H9 (cell line): Measurements from ENCODE around the gene DENND5B. TPM values are rescaled to one million over a fixed set of nuclear protein-coding genes. Genes with fewer than 3 reads are reported as not detected.

ENCODE experiments used
- DNase-seq: peaks from one replicate; pipeline ENCODE4 v3.0.0-alpha.2; 2017
- H2AFZ ChIP-seq: one replicate; pipeline ENCODE4 v1.6.1; 2013; ENCODE audit warnings: mild to moderate bottlenecking, low read length, control low read depth, moderate library complexity
- H2AK5ac ChIP-seq: 2 replicates; pipeline ENCODE4 v1.6.1; 2013; ENCODE audit warnings: low read length, control low read depth, mixed read lengths; ENCODE audit not compliant: insufficient read length
- H2BK120ac ChIP-seq: one replicate; pipeline ENCODE4 v1.6.1; 2013; ENCODE audit warnings: low read depth, mild to moderate bottlenecking, low read length, control low read depth, inconsistent platforms; ENCODE audit not compliant: poor library complexity, severe bottlenecking
- H2BK12ac ChIP-seq: 2 replicates; pipeline ENCODE4 v1.6.1; 2013; ENCODE audit warnings: low read length, control low read depth, mixed read lengths, low read depth; ENCODE audit not compliant: insufficient read length
- H2BK15ac ChIP-seq: 2 replicates; pipeline ENCODE4 v1.6.1; 2013; ENCODE audit warnings: low read depth, low read length, control low read depth
- H2BK20ac ChIP-seq: one replicate; pipeline ENCODE4 v1.6.1; 2013; ENCODE audit warnings: low read depth, mild to moderate bottlenecking, low read length, control low read depth, inconsistent platforms; ENCODE audit not compliant: poor library complexity, severe bottlenecking
- H2BK5ac ChIP-seq: 2 replicates; pipeline ENCODE4 v1.6.1; 2013; ENCODE audit warnings: low read length, control low read depth, mixed read lengths; ENCODE audit not compliant: insufficient read length
- H3K14ac ChIP-seq: 2 replicates; pipeline ENCODE4 v1.6.1; 2013; ENCODE audit warnings: low read length, control low read depth; ENCODE audit not compliant: insufficient read depth
- H3K18ac ChIP-seq: 2 replicates; pipeline ENCODE4 v1.6.1; 2013; ENCODE audit warnings: low read depth, mild to moderate bottlenecking, mixed read lengths, low read length, control low read depth; ENCODE audit not compliant: insufficient read length
- H3K23ac ChIP-seq: 2 replicates; pipeline ENCODE4 v1.6.1; 2013; ENCODE audit warnings: low read length, control low read depth, mixed read lengths, low read depth; ENCODE audit not compliant: insufficient read length
- H3K23me2 ChIP-seq: 2 replicates; pipeline ENCODE4 v1.6.1; 2013; ENCODE audit warnings: low read depth, mild to moderate bottlenecking, mixed read lengths, low read length, control low read depth; ENCODE audit not compliant: insufficient read length, poor library complexity, severe bottlenecking
- H3K27ac ChIP-seq: 2 replicates; pipeline ENCODE4 v1.5.1; 2013; ENCODE audit warnings: low read length, control low read depth, mixed read lengths, low read depth; ENCODE audit not compliant: insufficient read length
- H3K27me3 ChIP-seq: 2 replicates; pipeline ENCODE4 v1.6.1; 2013; ENCODE audit warnings: low read length, control low read depth, inconsistent platforms; ENCODE audit not compliant: insufficient read depth
- H3K4ac ChIP-seq: 2 replicates; pipeline ENCODE4 v1.6.1; 2013; ENCODE audit warnings: low read depth, mild to moderate bottlenecking, control low read depth, inconsistent platforms, low read length, moderate library complexity
- H3K4me1 ChIP-seq: 2 replicates; pipeline ENCODE4 v1.6.1; 2013; ENCODE audit warnings: low read length, control low read depth, inconsistent platforms; ENCODE audit not compliant: insufficient read depth
- H3K4me2 ChIP-seq: 2 replicates; pipeline ENCODE4 v1.6.1; 2013; ENCODE audit warnings: low read length, control low read depth, mixed read lengths; ENCODE audit not compliant: insufficient read length, insufficient read depth
- H3K56ac ChIP-seq: 2 replicates; pipeline ENCODE4 v1.6.1; 2013; ENCODE audit warnings: low read depth, mild to moderate bottlenecking, mixed read lengths, low read length, control low read depth; ENCODE audit not compliant: insufficient read length
- H3K79me1 ChIP-seq: 2 replicates; pipeline ENCODE4 v1.6.1; 2013; ENCODE audit warnings: low read depth, mild to moderate bottlenecking, moderate library complexity, low read length, control low read depth, inconsistent platforms; ENCODE audit not compliant: insufficient read depth, poor library complexity, severe bottlenecking
- H3K79me2 ChIP-seq: 2 replicates; pipeline ENCODE4 v1.6.1; 2013; ENCODE audit warnings: low read length, control low read depth, inconsistent platforms; ENCODE audit not compliant: insufficient read depth
- H3K9ac ChIP-seq: 2 replicates; pipeline ENCODE4 v1.6.1; 2013; ENCODE audit warnings: low read length, control low read depth, mixed read lengths; ENCODE audit not compliant: insufficient read length; ENCODE audit errors: extremely low read depth
- H3K9me3 ChIP-seq: one replicate; pipeline ENCODE4 v1.6.1; 2013; ENCODE audit warnings: low read depth, low read length, inconsistent platforms; ENCODE audit not compliant: control insufficient read depth
- H3T11ph ChIP-seq: one replicate; pipeline ENCODE4 v1.6.1; 2013; ENCODE audit warnings: mild to moderate bottlenecking, low read length, control low read depth, inconsistent platforms
- H4K20me1 ChIP-seq: one replicate; pipeline ENCODE4 v1.6.1; 2013; ENCODE audit not compliant: control insufficient read depth, insufficient read length, insufficient read depth
- H4K5ac ChIP-seq: 2 replicates; pipeline ENCODE4 v1.6.1; 2013; ENCODE audit warnings: low read depth, mild to moderate bottlenecking, mixed read lengths, low read length, control low read depth; ENCODE audit not compliant: insufficient read length
- H4K8ac ChIP-seq: replicated peaks from 2 replicates; pipeline ENCODE4 v1.6.1; 2013; ENCODE audit warnings: low read length, control low read depth, mixed read lengths, low read depth; ENCODE audit not compliant: insufficient read length
- H4K91ac ChIP-seq: 2 replicates; pipeline ENCODE4 v1.6.1; 2013; ENCODE audit warnings: low read depth, mild to moderate bottlenecking, moderate library complexity, mixed read lengths, low read length, control low read depth; ENCODE audit not compliant: insufficient read length
- H3K27ac Mint-ChIP-seq, 3 experiments: 2 replicates in 2 of 3; 3 replicates in 1 of 3; pipeline ENCODE4 v1.8.0; 2020 to 2021; ENCODE audit warnings: mixed read lengths in 3 of 3, mild to moderate bottlenecking in 1 of 3, moderate library complexity in 1 of 3
- H3K27me3 Mint-ChIP-seq: 2 replicates; pipeline ENCODE4 v1.8.0; 2021; ENCODE audit warnings: low read depth, mild to moderate bottlenecking, moderate library complexity, mixed read lengths
- H3K36me3 Mint-ChIP-seq, 3 experiments: 2 replicates in 2 of 3; 3 replicates in 1 of 3; pipeline ENCODE4 v1.8.0; 2020 to 2021; ENCODE audit warnings: low read depth in 3 of 3, mixed read lengths in 3 of 3; ENCODE audit not compliant: insufficient read depth in 1 of 3
- H3K4me1 Mint-ChIP-seq, 2 experiments: 2 replicates each; pipeline ENCODE4 v1.8.0; 2020; ENCODE audit warnings: mixed read lengths in 2 of 2
- H3K4me3 Mint-ChIP-seq, 2 experiments: 2 replicates in 1 of 2; 3 replicates in 1 of 2; pipeline ENCODE4 v1.8.0; 2020 to 2021; ENCODE audit warnings: mild to moderate bottlenecking in 2 of 2, mixed read lengths in 2 of 2, moderate library complexity in 1 of 2
- H3K9me3 Mint-ChIP-seq, 2 experiments: 2 replicates in 1 of 2; 3 replicates in 1 of 2; pipeline ENCODE4 v1.8.0; 2020; ENCODE audit warnings: mild to moderate bottlenecking in 2 of 2, mixed read lengths in 2 of 2, moderate library complexity in 1 of 2
- CTCF ChIP-seq: fragments of 200-600 bp; sonication (generic); conservative IDR thresholded peaks from 3 replicates; pipeline ENCODE4 v1.8.0; 2021; ENCODE audit warnings: antibody characterized with exemption, mild to moderate bottlenecking
- WGBS: extraction: QIAGEN DNeasy Blood & Tissue Kit; methylation state at CpG from one replicate; pipeline ENCODE4 v1.1.7; 2013; ENCODE audit warnings: missing lambda C conversion rate, low lambda C conversion rate, mixed read lengths; ENCODE audit not compliant: insufficient read length; ENCODE audit errors: extremely low coverage; 5-methylcytosine and 5-hydroxymethylcytosine counted together
- total RNA-seq: library from RNA; stranded (reverse); gene quantifications from 2 replicates; pipeline ENCODE4 v1.2.1, GENCODE V29; 2021

Gene DENND5B
- total RNA-seq, 1 experiment from 2014 or later, result 13.4 TPM

DNA sequence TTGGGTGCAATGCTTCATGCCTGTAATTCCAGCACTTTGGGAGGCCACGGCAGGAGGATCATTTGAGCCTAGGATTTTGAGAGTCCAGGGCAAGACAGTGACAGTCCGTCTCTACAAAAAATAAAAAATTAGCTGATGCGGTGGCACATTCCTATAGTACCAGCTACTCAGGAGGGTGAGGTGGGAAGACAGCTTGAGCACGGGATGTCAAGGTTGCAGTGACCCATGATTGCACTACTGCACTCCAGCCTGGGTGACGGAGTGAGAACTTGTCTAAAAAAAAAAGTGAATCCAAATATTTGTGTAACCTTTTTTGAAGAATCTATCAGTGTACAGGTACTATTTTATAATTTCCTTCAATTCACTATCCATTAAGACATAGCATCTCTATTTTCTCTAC, 112.5 kb downstream of the DENND5B start:
- H3K4ac ChIP-seq, result no peak overlapping the region
- H2BK5ac ChIP-seq, result no peak overlapping the region
- no peak overlapping the region for H2AK5ac ChIP-seq
- no peak overlapping the region for H3K27ac ChIP-seq
- H3K4me1 ChIP-seq, result no peaks in the 10 kb centered on the region
- no peak overlapping the region for H2AFZ ChIP-seq
- no peak overlapping the region for H3K27ac Mint-ChIP-seq
- H3K4me1 Mint-ChIP-seq, result peaks cover 18 to 30% of the 10 kb centered on the region in 2 experiments
- DNase-seq, result no peak
- H3K23ac ChIP-seq, result no peak overlapping the region
- no peaks in the 10 kb centered on the region for H3K79me1 ChIP-seq
- H3K4me3 Mint-ChIP-seq, result no peak overlapping the region
- H3K4me2 ChIP-seq, result no peak overlapping the region
- H3K9me3 ChIP-seq, result no peaks in the 10 kb centered on the region
- H2BK15ac ChIP-seq, result no peak overlapping the region
- H2BK20ac ChIP-seq, result no peak overlapping the region
- H3K18ac ChIP-seq, result no peak overlapping the region
- TF ChIP-seq CTCF, result no peak
- no CpG with 5 or more reads among the region's 5 CpGs for WGBS
- no peak overlapping the region for H4K8ac ChIP-seq
- H3K27me3 Mint-ChIP-seq, result no peaks in the 10 kb centered on the region
- no peaks in the 10 kb centered on the region for H4K20me1 ChIP-seq
- H3K9me3 Mint-ChIP-seq, result no peaks in the 10 kb centered on the region
- no peak overlapping the region for H3K56ac ChIP-seq
- H2BK120ac ChIP-seq, result no peak overlapping the region
- no peak overlapping the region for H3T11ph ChIP-seq
- no peak overlapping the region for H4K5ac ChIP-seq
- H3K27me3 ChIP-seq, result no peaks in the 10 kb centered on the region
- no peak overlapping the region for H4K91ac ChIP-seq
- no peaks in the 10 kb centered on the region for H3K23me2 ChIP-seq
- H3K9ac ChIP-seq, result no peak overlapping the region
- H3K36me3 Mint-ChIP-seq, result peaks cover 0 to 4% (median 2%) of the 10 kb centered on the region in 3 experiments; a peak in 3 of 7 replicates
- H3K79me2 ChIP-seq, result no peaks in the 10 kb centered on the region
- no peak overlapping the region for H2BK12ac ChIP-seq
- H3K14ac ChIP-seq, result no peak overlapping the region
